IPS-18a (cell line): ENCODE results near the gene TTC3.

Experiments used
- H3K27ac ChIP-seq: one replicate; pipeline ENCODE4 v1.5.1; 2013; ENCODE audit warnings: low read length
- H3K27me3 ChIP-seq: one replicate; pipeline ENCODE4 v1.6.1; 2013; ENCODE audit warnings: mild to moderate bottlenecking, low read length; ENCODE audit not compliant: control insufficient read depth, insufficient read depth
- H3K36me3 ChIP-seq: one replicate; pipeline ENCODE4 v1.6.1; 2013; ENCODE audit warnings: low read depth, low read length; ENCODE audit not compliant: control insufficient read depth
- H3K4me1 ChIP-seq: one replicate; pipeline ENCODE4 v1.6.1; 2013; ENCODE audit warnings: low read depth, low read length; ENCODE audit not compliant: control insufficient read depth
- H3K4me3 ChIP-seq: one replicate; pipeline ENCODE4 v1.5.1; 2013; ENCODE audit warnings: low read length
- H3K9ac ChIP-seq: one replicate; pipeline ENCODE4 v1.6.1; 2013; ENCODE audit warnings: mild to moderate bottlenecking, low read length, moderate library complexity
- H3K9me3 ChIP-seq: one replicate; pipeline ENCODE4 v1.6.1; 2013; ENCODE audit warnings: low read depth, low read length; ENCODE audit not compliant: control insufficient read depth

Gene TTC3

GRCh38 chr21:37230632-37231248, 157.7 kb downstream of the TTC3 start:
- H3K27ac ChIP-seq, result no peak overlapping the region
- H3K9ac ChIP-seq, result no peak overlapping the region
- no peaks in the 10 kb centered on the region for H3K27me3 ChIP-seq
- H3K4me3 ChIP-seq, result no peak overlapping the region
- no peaks in the 10 kb centered on the region for H3K4me1 ChIP-seq
- peaks cover 57% of the 10 kb centered on the region for H3K36me3 ChIP-seq
- no peaks in the 10 kb centered on the region for H3K9me3 ChIP-seq

GRCh38 chr21:37231249-37231645, 158.2 kb downstream of the TTC3 start:
- H3K36me3 ChIP-seq, result peaks cover 52% of the 10 kb centered on the region
- H3K9me3 ChIP-seq, result no peaks in the 10 kb centered on the region
- H3K9ac ChIP-seq, result no peak overlapping the region
- H3K27ac ChIP-seq, result no peak overlapping the region
- H3K4me3 ChIP-seq, result no peak overlapping the region
- H3K4me1 ChIP-seq, result no peaks in the 10 kb centered on the region
- no peaks in the 10 kb centered on the region for H3K27me3 ChIP-seq

GRCh38 chr21:37231671-37232070, 158.6 kb downstream of the TTC3 start:
- no peaks in the 10 kb centered on the region for H3K4me1 ChIP-seq
- H3K27me3 ChIP-seq, result no peaks in the 10 kb centered on the region
- H3K36me3 ChIP-seq, result peaks cover 49% of the 10 kb centered on the region
- H3K9me3 ChIP-seq, result no peaks in the 10 kb centered on the region
- no peak overlapping the region for H3K9ac ChIP-seq
- no peak overlapping the region for H3K27ac ChIP-seq
- no peak overlapping the region for H3K4me3 ChIP-seq

DNA sequence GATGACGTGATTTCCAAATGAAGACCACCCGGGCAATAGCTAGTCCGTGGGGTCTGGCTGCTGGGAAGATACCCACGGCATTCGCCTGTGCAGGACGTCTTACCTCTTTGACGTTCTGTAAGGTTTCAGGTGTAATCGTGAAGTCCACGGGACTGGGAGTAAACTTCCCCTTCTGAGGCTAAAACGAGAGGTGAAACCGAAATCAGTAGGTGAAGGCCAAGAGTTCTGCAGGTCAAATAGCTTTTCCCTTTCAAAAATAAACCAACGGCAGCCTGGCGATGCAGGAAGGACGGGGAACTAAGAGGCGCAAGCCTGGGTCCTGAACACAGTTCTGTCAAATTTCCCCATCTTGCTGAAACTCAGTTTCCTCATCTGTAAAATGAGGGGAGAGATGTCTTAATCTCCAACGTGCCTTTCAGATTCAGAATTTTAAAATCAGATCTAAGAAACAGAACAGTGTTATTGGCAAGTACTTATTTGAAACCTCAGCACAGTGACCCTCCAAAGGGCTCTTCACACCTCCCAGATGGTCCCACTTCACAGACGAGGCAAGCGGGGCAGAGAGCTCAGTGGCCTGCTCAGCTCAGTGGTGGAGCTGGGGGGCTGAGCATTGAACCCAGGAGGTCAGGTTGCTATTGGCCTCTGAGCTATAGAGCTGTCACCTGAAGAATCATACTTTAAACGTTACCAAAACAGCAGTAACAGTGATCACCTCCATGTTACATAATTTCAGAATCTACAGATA, 159.4 kb downstream of the TTC3 start:
- Histone ChIP-seq H3K9me3 (no peaks in the 10 kb centered on the region), H3K27ac (no peak overlapping the region), H3K27me3 (no peaks in the 10 kb centered on the region), H3K4me3 (no peak overlapping the region), H3K36me3 (peaks cover 45% of the 10 kb centered on the region), H3K4me1 (no peaks in the 10 kb centered on the region), H3K9ac (no peak overlapping the region)

DNA sequence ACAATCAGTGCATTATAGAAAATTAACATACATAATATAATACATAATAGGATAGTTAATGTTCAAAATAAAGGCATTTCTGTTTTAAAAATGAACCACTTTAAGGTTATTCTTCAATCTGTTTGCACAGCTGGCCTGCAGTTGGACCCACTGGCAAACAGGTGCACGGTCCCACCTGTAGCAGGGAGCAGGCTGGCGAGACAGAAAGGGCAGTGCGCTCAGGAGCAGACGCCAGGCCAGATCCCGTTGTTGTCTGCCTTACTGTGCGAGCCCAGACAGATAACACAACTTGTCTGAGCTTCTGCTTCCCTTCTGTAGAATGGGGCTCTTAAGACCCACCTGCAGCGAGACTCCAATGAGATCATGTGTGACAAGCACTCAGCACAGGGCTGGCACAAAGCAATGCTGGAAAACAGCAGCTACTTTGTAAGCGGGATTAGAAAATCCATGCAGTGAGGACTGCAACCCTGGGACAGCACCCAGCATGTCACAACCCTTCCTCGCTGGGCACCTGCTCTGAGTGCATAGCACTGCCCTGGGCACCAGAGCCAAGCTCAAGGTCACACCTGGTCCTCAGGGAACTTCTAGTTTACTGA, 160.6 kb downstream of the TTC3 start:
- Histone ChIP-seq H3K4me1 (no peaks in the 10 kb centered on the region), H3K9me3 (no peaks in the 10 kb centered on the region), H3K27ac (no peak overlapping the region), H3K27me3 (no peaks in the 10 kb centered on the region), H3K9ac (no peak overlapping the region), H3K36me3 (peaks cover 46% of the 10 kb centered on the region), H3K4me3 (no peak overlapping the region)

DNA sequence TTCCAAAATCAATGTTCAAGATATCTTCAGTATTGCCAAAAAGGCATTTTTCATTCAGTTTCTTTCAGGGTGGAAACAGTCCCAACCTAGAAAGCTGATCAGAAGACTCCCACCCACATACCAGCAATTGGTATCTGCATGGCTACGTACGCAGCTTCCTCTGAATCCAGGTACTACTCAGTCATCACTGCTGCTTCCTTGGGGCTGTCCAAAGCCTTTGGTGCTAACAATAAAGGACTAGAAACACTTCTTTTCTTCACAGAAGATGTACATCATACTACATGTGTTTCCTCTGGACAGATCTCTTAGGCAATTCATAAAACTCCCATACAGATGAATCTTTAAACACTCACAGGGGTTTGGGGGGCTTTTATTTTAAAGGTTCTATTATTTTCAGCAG, 164.3 kb downstream of the TTC3 start:
- H3K9me3 ChIP-seq, result no peaks in the 10 kb centered on the region
- no peak overlapping the region for H3K9ac ChIP-seq
- H3K36me3 ChIP-seq, result peaks cover 20% of the 10 kb centered on the region
- H3K4me3 ChIP-seq, result no peak overlapping the region
- H3K27ac ChIP-seq, result no peak overlapping the region
- H3K27me3 ChIP-seq, result no peaks in the 10 kb centered on the region
- no peaks in the 10 kb centered on the region for H3K4me1 ChIP-seq

- H3K36me3 ChIP-seq, result peaks cover 16% of the 10 kb centered on the region
- H3K4me1 ChIP-seq, result no peaks in the 10 kb centered on the region
- no peak overlapping the region for H3K9ac ChIP-seq
- no peaks in the 10 kb centered on the region for H3K9me3 ChIP-seq
- H3K27ac ChIP-seq, result no peak overlapping the region
- no peak overlapping the region for H3K4me3 ChIP-seq
- no peaks in the 10 kb centered on the region for H3K27me3 ChIP-seq
Measured at GRCh38 chr21:37237764-37238163, 164.7 kb downstream of the TTC3 start.

DNA sequence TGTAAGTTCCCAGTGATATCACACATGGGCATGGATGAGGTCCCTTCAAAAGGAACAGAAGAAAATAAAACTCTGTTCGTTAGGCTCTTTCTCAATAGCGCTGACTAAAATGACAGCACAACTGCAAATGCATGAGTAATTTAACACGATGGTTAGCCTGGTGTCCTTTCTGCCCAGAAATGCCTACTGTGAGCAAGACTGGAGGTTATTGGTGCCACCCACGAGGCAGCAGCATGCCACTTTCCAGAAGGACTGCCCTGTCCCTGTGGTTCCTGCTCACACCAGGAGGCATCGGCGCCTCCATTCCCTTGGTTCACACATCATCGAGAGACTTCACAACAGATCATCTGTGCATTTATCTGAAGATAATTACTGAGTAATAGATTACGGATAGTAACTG, 167.9 kb downstream of the TTC3 start:
- Histone ChIP-seq H3K9me3 (no peaks in the 10 kb centered on the region), H3K36me3 (peaks cover 14% of the 10 kb centered on the region), H3K4me1 (peaks cover 9% of the 10 kb centered on the region), H3K27ac (no peak overlapping the region), H3K9ac (no peak overlapping the region), H3K27me3 (no peaks in the 10 kb centered on the region), H3K4me3 (no peak overlapping the region)

- H3K9me3 ChIP-seq, result no peaks in the 10 kb centered on the region
- no peak overlapping the region for H3K4me3 ChIP-seq
- H3K27me3 ChIP-seq, result no peaks in the 10 kb centered on the region
- peaks cover 14% of the 10 kb centered on the region for H3K36me3 ChIP-seq
- no peak overlapping the region for H3K9ac ChIP-seq
- H3K4me1 ChIP-seq, result peaks cover 9% of the 10 kb centered on the region
- no peak overlapping the region for H3K27ac ChIP-seq
Measured at GRCh38 chr21:37241426-37241825, 168.4 kb downstream of the TTC3 start.

- H3K4me1 ChIP-seq, result peaks cover 9% of the 10 kb centered on the region
- H3K27ac ChIP-seq, result no peak overlapping the region
- H3K4me3 ChIP-seq, result no peak overlapping the region
- no peak overlapping the region for H3K9ac ChIP-seq
- no peaks in the 10 kb centered on the region for H3K27me3 ChIP-seq
- no peaks in the 10 kb centered on the region for H3K36me3 ChIP-seq
- H3K9me3 ChIP-seq, result no peaks in the 10 kb centered on the region
Measured at GRCh38 chr21:37243961-37244360, 170.9 kb downstream of the TTC3 start.

GRCh38 chr21:37244501-37245095, 171.5 kb downstream of the TTC3 start:
- Histone ChIP-seq H3K9ac (no peak overlapping the region), H3K36me3 (no peaks in the 10 kb centered on the region), H3K27ac (no peak overlapping the region), H3K4me1 (peaks cover 9% of the 10 kb centered on the region), H3K4me3 (no peak overlapping the region), H3K9me3 (no peaks in the 10 kb centered on the region), H3K27me3 (no peaks in the 10 kb centered on the region)
